GM18909 (cell line): ENCODE measurements around the gene DENND5A.
A peak's percentile ranks its signal among the peaks of the same experiment; 100 is the strongest.
"Not testable (repeated sequence)": the region's sequence is repeated elsewhere in the genome, so short reads cannot be mapped to it uniquely, and the experiment has no call there.

ENCODE experiments used
- ATAC-seq: cut with Tn5 transposase; IDR thresholded peaks from one replicate; pipeline ENCODE4 v1.9.1; 2021; ENCODE audit warnings: mild to moderate bottlenecking; ENCODE audit not compliant: unreplicated experiment, poor library complexity

DENND5A gene

DNA sequence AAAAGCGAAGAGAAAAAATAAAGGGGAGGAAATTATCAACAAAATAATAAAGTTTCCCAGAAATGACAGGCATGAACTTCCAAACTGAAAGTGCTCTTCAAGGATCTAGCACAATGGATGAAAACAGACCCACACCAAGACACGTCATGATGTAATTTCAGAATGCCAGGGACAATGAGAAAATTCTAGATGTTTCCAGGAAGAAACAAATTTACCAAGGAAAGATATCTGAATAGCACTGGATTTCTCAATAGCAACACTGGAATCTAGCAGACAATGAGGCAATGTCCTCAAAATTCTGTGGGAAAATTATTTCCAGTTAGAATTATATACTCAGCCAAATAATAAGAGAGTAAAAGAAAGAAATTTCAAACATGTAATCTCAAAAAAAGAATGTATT is 46.0 kb downstream of the DENND5A start:
- ATAC-seq, result no peak

DNA sequence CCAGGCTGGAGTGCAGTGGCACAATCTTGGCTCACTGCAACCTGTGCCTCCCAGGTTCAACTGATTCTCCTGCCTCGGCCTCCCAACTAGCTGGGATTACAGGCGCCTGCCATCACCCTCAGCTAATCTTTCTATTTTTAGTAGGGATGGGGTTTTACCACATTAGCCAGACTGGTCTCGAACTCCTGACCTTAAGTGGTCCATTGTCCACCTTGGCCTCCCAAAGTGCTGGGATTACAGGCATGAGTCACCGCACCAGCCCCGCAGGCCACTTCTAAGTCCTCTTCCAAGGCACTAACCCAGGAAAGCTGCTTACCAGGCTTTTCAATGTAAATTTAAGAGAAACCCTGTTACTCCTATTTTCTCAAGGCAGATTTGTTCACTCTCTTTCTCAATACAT is 50.4 kb downstream of the DENND5A start:
- no peak for ATAC-seq

DNA sequence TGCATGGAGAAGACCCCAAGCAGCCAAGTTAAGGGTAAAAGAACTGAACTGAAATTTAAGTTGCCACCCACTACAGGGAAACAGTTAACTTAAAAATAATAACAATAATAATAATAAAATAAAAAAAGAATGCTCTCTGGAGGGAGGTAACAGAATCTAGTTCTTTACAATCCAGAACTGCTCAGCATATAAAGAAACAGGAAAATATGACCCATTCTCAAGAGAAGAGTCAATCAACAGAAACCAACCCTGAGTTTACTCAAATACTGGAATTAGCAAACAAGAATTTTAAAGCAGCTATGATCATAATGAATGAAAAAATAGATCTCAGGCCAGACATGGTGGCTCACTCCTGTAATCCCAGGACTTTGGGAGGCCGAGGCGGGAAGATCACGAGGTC is 53.8 kb downstream of the DENND5A start:
- no peak for ATAC-seq

DNA sequence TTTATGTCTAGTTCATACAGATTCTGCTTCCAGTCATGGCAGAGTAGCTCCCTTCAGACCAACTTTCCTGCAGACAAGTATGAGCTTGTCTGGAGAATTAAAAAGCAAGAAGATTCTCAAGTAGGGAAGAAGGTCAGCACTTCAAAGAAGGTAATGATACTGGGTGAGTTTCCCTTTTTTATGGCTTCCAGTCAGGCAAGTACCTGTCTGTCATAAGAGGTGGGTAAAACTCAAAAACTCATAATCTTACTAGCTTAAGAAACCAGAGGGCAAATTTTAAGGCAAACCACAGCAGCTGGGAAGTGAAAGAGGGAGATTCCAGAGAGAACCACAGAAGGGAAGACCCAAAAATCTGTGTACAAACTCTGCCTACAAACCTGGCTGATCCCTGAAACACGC is 54.2 kb downstream of the DENND5A start:
- no peak for ATAC-seq

DNA sequence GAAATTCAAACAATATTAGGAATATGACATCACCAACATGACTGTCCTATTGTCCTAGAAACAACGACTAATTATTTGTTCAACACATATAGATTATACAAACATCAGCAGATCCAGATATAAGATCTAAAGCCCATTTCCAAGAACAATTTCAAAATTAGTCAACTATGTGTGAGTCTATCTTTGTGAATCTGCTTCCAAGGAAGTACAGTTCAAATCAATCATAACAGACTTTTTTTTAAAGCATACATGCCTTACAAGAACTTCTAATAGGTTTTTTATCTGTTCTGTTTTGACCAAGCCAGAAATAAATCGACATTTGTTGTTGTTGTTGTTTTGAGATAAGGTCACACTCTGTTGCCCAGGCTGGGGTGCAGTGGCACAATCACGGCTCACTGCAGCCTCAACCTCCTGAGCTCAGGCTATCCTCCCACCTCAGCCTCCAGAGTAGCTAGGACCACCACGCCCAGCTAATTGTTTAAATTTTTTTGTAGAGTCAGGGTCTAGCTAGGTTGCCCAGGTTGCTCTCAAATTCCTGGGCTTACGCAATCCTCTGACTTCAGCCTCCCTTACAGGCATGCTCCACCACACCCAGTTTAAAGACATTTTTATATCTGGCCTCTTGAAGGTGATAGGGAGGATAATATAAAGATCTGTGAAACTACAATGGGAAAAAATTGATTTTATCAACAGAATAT is 54.8 kb downstream of the DENND5A start:
- ATAC-seq, result no peak

DNA sequence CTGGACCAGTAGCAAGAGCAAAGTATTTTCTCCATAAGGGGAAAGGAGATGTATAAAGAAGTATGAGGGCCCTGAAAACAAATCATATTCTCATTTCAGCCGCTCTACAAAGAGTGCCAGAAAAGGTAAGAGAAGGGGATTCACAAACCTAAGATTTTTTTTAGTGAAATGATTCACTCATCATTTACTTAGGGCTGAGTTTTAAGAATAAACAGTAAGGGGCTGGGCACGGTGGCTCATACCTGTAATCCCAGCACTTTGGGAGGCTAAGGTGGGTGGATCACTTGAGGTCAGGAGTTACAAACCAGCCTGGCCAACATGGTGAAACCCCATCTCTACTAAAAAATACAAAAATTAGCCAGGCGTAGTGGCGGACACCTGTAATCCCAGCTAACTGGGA is 55.5 kb downstream of the DENND5A start:
- peak; percentile 9 for ATAC-seq

DNA sequence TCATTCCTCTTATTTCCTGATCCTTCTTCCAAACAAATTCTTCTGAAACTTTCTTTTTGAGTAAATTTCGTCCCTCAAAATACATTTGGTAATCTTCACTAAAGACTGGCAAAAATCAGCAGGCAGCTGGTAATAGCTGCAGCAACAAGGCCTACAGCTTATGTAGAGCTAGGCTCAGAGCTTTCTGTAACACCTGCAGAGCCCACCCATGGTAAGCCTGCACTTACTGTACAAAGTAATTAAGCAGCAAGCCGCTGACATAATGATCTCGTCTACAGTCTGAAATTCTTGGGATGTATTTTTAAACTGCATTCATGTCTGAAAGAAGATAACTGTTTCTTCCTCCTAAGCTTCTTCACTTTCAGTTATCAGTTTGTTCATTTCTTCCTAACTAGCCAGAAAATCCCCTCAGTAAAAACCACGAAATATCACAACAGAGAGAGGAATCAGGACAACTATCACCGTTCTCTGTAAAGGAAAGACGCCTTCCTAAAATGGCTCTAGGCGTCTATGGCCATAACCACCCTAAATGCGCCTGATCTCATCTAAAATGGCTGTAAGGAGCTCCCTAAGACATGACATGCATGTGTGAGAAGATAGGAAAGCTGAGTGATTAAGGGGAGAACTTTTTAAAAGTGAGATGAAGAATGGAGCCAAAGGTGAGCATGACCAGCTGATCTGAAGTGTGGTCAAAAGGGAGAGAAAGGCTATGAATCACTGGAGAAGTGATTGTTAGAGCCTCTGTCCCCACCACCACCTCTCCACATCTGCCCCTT is 56.2 kb downstream of the DENND5A start:
- ATAC-seq, result peak; percentile 51

DNA sequence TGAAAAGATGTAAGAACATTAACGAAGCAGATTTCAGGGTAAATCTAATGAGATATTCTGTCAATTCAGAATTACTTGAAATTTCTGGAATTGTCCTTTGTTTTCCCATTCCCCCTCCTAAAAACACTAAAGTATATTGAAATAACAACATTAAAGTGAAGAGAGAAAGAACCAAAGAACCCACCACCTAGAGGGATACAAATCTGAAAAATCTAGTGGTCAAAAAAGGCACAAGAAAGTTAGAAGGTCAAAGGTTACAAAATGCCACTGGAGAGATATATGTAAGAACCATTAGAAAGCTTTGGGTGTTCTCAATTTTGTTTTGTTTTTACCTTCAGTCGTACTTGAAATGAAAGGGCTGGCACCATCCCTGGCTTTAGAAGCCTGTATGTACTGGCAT is 57.9 kb downstream of the DENND5A start:
- ATAC-seq, result no peak

DNA sequence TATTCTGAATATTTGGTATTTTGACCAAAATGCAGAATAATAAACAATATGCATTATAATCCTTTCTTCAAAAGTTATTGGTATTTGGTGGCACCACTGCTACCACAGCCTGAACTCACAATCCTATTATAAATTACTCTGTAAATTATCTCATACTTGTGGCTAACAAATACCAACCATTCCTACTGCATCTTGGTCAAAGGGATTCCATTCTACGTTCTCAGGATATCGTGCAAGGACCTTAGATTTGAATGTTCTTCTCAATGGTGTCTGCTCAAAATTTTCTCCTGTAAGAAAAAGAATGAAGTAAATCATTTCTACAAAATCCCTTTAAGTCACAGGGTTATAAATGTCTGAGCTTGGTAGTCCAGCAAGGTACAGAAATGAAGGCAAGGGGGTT is 58.7 kb downstream of the DENND5A start:
- ATAC-seq, result no peak

DNA sequence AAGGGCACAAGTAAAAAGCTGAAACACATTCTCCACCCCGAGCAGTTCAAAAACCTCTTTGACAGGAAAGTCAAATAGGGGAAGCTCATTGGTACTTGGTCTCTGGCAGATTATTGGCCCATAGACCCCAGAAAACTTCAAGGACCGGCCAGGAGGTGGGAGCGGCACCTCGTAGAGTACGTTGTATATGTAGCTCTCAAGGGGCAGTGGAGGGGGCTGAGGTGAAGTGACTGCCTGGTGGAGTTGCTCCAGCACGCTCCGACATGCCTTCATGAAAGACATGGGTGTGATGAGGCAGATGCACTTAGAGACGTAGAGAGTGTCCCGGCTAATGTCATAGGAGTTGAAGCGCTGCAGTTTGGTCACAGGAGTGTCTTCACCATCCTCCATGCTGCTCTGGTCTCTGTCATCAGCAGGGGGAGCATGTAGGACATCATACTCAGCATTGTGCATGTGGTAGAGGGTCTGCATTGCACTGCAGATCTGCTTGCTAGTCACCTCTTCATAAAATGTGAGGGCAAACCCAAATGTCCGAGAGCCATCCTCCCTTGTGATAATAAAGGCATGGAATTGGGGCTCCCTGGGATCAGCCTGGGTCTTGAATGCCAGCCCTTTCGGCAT is 61.3 kb downstream of the DENND5A start:
- ATAC-seq, result no peak

DNA sequence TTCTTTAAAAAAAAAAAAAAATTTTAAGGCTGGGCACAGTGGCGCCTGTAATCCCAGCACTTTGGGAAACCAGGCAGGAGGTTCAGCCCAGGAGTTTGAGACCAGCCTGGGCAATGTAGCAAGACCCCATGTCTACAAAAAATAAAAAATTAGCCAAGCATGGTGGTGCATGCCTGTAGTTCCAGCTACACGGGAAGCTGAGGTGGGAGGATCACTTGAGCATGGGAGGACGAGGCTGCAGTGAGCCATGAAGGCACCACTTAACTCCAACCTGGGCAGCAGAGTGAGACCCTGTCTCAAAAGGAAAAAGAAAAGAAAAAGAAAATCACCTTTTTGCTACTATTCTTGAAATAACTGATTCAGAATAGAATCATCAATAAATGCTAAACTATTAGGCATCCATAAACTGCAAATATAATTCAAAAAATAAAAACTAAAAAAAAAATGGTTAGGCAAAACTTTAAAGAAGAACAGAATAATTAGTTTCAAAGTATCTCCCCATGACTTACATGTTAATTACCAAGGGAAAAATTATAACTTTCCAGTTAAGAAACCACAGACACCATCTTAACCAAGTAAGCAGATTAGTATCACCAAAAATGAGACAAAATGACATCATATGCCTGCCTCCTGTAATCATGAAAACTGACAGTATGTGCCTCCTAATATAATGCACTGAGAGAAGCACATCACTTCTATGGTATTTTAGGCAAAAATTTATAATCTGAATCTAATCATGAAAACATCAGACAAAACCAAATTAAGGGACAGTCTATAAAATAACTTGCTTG is 63.6 kb downstream of the DENND5A start:
- ATAC-seq, result no peak

DNA sequence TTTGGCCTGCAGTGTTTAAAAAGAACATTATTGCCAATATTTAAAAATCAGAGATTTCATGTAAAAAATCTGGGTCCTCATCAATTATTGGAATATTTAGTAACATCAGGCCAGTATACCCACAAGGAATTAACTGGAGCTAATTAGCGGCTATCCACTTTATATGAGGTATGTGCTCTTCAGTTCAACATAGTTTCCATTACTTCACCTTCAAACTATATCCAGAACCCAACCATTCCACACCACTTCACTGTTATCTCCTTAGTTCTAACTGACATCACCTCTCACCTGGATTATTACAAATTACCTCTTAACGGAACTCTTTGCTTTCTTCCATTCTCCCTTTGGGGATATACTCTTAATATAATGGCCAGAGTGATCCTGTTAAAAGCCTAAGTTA is 64.7 kb downstream of the DENND5A start:
- ATAC-seq, result no peak

DNA sequence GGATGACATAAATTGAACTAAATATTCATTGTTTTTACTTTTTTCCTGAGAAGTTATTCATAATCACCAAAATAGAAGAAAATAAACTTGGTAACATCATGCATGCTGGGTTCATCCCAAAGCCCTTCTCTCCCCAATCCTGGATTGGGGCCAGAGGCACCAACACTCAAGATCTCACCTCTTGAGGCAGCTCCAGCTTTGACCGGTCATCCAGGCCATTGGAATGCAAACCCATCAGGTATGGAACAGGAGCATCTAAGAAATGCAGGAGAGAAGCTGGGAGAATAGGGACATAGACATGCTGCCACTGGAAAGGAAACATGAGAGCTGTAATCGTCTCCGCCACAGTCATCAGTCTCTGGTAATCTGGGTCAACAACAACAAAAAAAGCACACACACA is 71.8 kb downstream of the DENND5A start:
- ATAC-seq, result no peak

DNA sequence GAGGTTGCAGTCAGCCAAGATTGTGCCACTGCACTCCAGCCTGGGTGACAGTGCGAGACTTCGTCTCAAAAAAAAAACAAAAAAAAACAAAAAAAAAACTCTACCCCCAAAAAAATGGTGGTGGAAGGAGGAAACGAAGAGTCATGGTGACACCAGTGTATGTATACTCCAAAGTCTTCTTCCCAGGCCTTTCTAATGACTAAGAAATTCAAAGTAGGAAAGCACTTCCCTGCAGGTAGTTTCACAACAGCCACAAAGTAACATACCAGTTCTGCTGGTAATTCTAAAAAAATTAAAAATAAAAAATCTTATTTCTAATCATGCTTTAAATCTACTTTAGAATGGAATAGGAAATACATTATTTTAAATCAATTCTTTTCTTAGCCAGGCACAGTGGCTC is 72.6 kb downstream of the DENND5A start:
- ATAC-seq, result no peak

DNA sequence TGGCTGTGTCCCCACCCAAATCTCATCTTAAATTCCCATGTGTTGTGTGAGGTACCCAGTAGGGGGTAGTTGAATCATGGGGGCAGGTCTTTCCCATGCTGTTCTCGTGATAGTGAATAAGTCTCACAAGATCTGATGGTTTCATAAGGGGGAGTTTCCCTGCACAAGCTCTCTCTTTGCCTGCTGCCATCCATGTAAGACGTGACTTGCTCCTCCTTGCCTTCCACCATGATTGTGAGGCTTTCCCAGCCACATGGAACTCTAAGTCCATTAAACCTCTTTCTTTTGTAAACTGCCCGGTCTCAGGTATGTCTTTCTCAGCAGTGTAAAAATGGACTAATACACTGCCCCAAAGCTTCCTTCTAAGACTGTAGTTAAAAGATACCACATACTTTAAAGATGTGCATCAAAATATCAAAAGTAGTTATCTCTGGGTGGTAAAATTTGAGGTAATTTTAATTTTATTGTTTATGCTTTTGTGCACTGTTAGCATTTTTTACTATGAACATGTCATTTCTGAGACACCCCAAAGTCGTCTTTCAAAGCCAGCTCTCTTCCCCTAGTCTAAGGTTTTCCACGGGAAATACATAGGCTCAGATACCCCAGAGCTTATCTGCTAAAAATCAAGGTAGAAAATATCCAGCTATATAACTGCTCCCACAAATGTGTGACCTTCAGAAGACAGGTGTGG is 74.7 kb downstream of the DENND5A start:
- not testable (repeated sequence) for ATAC-seq

DNA sequence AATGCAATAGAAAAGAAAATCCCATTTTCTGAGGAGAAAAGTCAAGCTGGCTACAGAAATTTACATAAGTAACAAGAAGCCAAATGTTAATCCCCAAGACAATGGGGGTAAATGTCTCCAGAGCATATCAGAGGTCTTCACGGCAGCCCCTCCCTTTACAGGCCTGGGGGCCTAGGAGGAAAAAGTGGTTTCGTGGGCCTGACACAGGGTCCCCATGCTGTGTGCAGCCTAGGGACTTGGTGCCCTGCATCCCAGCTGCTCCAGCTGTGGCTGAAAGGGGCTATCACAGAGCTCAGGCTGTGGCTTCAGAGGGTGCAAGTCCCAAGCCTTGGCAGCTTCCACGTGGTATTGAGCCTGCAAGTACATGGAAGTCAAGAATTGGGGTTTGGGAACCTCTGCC is 76.3 kb downstream of the DENND5A start:
- ATAC-seq, result not testable (repeated sequence)

DNA sequence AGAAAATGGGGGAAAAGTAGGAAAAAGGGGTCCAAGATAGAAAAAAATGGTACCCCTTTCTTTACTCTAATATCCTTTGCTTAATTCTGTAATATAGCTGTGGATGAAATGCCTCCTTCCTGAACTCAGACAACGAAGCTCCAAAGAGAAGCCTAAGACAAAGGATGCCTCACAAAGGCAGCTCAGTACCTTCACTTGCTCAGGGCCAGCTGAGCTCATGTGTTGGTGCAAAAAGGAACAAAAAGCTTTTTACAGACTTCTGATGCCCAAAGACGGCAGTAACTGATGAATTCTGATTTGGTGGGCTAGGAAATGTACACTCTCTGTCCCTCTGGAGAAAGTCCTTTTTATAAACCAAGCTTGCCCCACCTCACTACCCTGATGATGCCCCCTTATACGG is 77.5 kb downstream of the DENND5A start:
- no peak for ATAC-seq

DNA sequence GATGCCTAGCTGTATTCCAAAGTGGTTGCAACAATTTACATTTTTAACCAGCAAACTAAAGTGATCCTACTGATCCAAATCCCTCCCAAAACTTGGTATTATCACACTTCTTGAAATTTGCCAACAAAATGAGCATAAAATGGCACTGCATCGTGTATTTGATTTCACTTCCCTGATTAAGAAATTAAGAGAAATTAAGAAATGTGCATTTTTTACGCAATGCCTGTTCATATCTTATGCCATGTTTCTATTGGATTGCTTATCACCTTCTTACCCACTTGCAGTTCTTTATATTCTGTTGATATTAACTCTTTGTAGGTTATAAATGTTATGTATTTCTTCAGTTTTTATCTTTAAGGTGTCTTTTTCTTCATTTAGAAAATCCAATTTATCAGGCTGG is 80.6 kb downstream of the DENND5A start:
- no peak for ATAC-seq

DNA sequence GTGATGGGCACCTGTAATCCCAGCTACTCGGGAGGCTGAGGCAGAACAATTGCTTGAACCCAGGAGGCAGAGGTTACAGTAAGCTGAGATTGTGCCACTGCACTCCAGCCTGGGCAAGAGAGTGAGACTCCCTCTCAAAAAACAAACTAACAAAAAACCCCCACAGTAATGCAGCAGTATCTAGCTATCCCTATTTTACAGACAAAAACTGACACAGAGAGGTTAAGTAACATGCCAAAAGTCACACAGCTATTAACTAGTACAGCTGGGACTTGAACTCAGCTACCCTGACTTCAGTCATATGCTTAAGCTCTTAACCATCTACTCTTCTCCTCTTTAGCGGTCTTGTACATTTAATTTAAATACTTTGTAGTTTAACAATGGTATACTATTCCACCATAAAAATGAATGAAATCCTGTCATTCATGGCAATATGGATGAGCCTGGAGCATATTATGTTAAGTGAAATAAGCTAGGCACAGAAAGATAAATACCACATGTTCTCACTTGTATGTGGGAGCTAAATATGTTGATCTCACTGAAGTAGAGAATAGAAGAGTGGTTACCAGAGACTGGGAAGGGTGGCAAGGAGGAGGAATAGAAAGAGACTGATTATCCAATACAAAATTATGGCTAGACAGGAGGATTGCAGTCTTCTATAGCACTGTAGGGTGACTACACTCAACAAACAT is 82.8 kb downstream of the DENND5A start:
- ATAC-seq, result no peak

DNA sequence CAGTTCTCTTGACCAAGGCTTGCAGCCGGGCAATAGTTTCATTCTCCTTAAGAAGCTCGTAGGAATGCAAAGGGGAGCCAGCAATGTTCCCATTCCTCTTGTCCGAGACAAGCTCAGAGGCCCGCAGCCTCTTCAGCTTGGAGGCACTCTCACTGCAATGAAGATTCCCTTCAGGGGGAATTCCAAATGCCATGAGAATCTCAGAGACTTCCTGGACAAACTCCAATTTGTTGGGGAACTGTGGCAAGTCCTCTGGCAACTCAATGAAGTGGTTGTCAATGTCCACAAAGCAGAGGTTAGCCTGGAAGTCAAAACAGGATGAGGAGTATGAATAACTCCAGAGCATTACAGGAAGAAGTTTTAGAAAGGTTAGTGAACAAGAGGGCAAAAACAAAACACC is 84.4 kb downstream of the DENND5A start:
- no peak for ATAC-seq
